ENCODE measurements around the gene TBX4.
A peak's percentile ranks its signal among the peaks of the same experiment; 100 is the strongest.

The TBX4 gene

DNA sequence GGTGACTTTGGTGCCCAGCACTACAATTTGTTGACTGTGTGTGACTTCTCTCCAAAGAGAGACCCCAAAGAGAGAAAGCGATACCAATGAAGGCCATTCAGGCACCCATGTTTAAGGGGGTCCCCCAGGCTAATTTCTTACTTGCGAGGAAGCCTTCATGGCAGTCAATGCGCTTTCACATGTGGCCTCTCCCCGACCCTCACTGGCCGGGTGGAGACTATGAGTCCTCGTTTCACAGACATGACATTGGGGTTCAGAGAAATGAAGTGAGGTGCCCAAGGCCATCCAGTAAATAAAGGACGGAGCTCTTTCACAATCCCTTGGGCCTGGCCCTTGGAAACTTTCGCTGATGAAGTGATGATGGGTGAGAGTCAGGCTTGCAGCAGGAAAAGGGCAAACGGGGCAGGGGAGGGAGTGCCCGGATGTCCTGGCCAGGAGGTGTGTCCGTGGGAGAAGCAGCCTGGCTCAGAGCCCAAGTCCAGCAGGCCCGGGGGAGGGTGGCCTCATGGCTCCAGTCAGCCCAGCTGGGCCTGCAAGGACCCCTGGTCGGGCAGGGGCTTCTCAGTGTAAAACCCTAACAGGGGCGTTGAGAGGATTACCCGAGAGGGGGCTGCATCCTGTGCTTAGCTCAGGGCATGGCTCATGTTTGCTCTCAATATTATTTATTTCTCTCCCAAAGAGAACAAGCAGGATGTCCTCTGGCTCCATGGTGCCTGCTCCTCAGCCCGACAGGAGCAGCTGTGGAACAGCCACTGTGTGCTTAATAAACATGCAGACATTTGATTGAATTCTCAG lies 37.9 kb upstream of the TBX4 start:
- H3K27me3 ChIP-seq (ENCODE audit: control insufficient read depth in 1 of 2, insufficient read depth in 2 of 2, low read length in 2 of 2) = peaks cover 20 to 40% of the 10 kb centered on the region in 2 donors
- H3K4me3 ChIP-seq (ENCODE audit: low read length in 2 of 2) = no peak overlapping the region
- no peaks in the 10 kb centered on the region for H3K36me3 ChIP-seq (ENCODE audit: control insufficient read depth in 2 of 2, insufficient read depth in 2 of 2, low read length in 2 of 2)
- no peak overlapping the region for H3K9ac ChIP-seq (ENCODE audit: low read length in 2 of 2)
- H3K9me3 ChIP-seq (ENCODE audit: control insufficient read depth in 2 of 2, low read length in 2 of 2) = no peaks in the 10 kb centered on the region
- peaks cover 44% of the 10 kb centered on the region for H3K4me1 ChIP-seq (ENCODE audit: control insufficient read depth, insufficient read depth, low read length)
- no peak overlapping the region for H3K27ac ChIP-seq (ENCODE audit: low read length)

DNA sequence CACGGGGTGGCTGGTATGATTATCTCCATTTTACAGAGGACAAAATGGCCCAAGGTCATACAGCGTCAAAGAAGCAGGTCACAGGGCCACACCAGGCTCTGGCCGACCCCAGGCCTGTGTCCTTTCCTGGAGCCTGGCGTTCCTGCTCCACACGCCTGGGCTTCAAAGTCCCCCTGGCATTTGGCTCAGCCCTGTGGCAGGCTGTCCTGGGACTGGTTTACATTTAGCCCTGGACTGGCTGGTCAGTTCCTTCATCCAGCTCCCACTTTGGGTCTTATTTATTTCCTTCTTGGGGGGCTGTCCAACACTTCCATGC lies 37.3 kb upstream of the TBX4 start:
- no peak overlapping the region for H3K4me3 ChIP-seq (ENCODE audit: low read length in 2 of 2)
- H3K36me3 ChIP-seq (ENCODE audit: control insufficient read depth in 2 of 2, insufficient read depth in 2 of 2, low read length in 2 of 2) = no peaks in the 10 kb centered on the region
- H3K4me1 ChIP-seq (ENCODE audit: control insufficient read depth, insufficient read depth, low read length) = peaks cover 42% of the 10 kb centered on the region
- H3K9me3 ChIP-seq (ENCODE audit: control insufficient read depth in 2 of 2, low read length in 2 of 2) = no peaks in the 10 kb centered on the region
- H3K27ac ChIP-seq (ENCODE audit: low read length) = no peak overlapping the region
- H3K27me3 ChIP-seq (ENCODE audit: control insufficient read depth in 1 of 2, insufficient read depth in 2 of 2, low read length in 2 of 2) = peaks cover 23 to 38% of the 10 kb centered on the region in 2 donors
- no peak overlapping the region for H3K9ac ChIP-seq (ENCODE audit: low read length in 2 of 2)

- no peaks in the 10 kb centered on the region for H3K9me3 ChIP-seq (ENCODE audit: control insufficient read depth in 2 of 2, low read length in 2 of 2)
- H3K27me3 ChIP-seq (ENCODE audit: control insufficient read depth in 1 of 2, insufficient read depth in 2 of 2, low read length in 2 of 2) = peaks cover 16 to 33% of the 10 kb centered on the region in 2 donors
- H3K4me3 ChIP-seq (ENCODE audit: low read length in 2 of 2) = no peak overlapping the region
- no peak overlapping the region for H3K27ac ChIP-seq (ENCODE audit: low read length)
- no peak overlapping the region for H3K9ac ChIP-seq (ENCODE audit: low read length in 2 of 2)
- no peaks in the 10 kb centered on the region for H3K36me3 ChIP-seq (ENCODE audit: control insufficient read depth in 2 of 2, insufficient read depth in 2 of 2, low read length in 2 of 2)
- H3K4me1 ChIP-seq (ENCODE audit: control insufficient read depth, insufficient read depth, low read length) = peaks cover 35% of the 10 kb centered on the region
Measured at GRCh38 chr17:61415374-61416210, 36.6 kb upstream of the TBX4 start.

GRCh38 chr17:61416211-61416539 lies 36.0 kb upstream of the TBX4 start:
- Histone ChIP-seq H3K4me1 (ENCODE audit: control insufficient read depth, insufficient read depth, low read length) (peaks cover 30% of the 10 kb centered on the region), H3K9ac (ENCODE audit: low read length in 2 of 2) (no peak overlapping the region), H3K27me3 (ENCODE audit: control insufficient read depth in 1 of 2, insufficient read depth in 2 of 2, low read length in 2 of 2) (peaks cover 17 to 35% of the 10 kb centered on the region in 2 donors), H3K36me3 (ENCODE audit: control insufficient read depth in 2 of 2, insufficient read depth in 2 of 2, low read length in 2 of 2) (no peaks in the 10 kb centered on the region), H3K4me3 (ENCODE audit: low read length in 2 of 2) (no peak overlapping the region), H3K27ac (ENCODE audit: low read length) (no peak overlapping the region), H3K9me3 (ENCODE audit: control insufficient read depth in 2 of 2, low read length in 2 of 2) (no peaks in the 10 kb centered on the region)

GRCh38 chr17:61416540-61417363 lies 35.5 kb upstream of the TBX4 start:
- no peaks in the 10 kb centered on the region for H3K9me3 ChIP-seq (ENCODE audit: control insufficient read depth in 2 of 2, low read length in 2 of 2)
- H3K9ac ChIP-seq (ENCODE audit: low read length in 2 of 2) = peak overlapping the region in 1 of 2 donors; percentile 37
- H3K27me3 ChIP-seq (ENCODE audit: control insufficient read depth in 1 of 2, insufficient read depth in 2 of 2, low read length in 2 of 2) = peaks cover 14 to 32% of the 10 kb centered on the region in 2 donors
- peaks cover 24% of the 10 kb centered on the region for H3K4me1 ChIP-seq (ENCODE audit: control insufficient read depth, insufficient read depth, low read length)
- H3K36me3 ChIP-seq (ENCODE audit: control insufficient read depth in 2 of 2, insufficient read depth in 2 of 2, low read length in 2 of 2) = no peaks in the 10 kb centered on the region
- H3K27ac ChIP-seq (ENCODE audit: low read length) = no peak overlapping the region
- peak overlapping the region; percentile 11 to 40 for H3K4me3 ChIP-seq (ENCODE audit: low read length in 2 of 2)

DNA sequence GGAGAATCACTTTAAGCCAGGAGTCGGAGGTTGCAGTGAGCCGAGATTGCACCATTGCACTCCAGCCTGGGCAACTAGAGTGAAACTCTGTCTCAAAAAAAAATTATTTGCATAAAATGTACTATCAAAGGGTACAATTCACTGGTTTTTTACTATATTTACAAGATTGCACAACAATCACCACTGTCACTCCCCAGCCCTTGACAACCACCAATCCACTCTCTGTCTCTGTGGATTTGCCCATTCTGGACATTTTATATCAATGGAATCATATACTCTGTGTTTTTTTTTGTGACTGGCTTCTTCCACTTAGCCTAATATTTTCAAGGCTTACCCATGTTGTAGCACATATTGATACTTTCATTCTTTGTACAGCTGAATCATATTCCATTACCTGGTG lies 33.8 kb upstream of the TBX4 start:
- no peaks in the 10 kb centered on the region for H3K9me3 ChIP-seq (ENCODE audit: control insufficient read depth in 2 of 2, low read length in 2 of 2)
- H3K27ac ChIP-seq (ENCODE audit: low read length) = no peak overlapping the region
- no peak overlapping the region for H3K9ac ChIP-seq (ENCODE audit: low read length in 2 of 2)
- peaks cover 19 to 22% of the 10 kb centered on the region in 2 donors for H3K27me3 ChIP-seq (ENCODE audit: control insufficient read depth in 1 of 2, insufficient read depth in 2 of 2, low read length in 2 of 2)
- no peaks in the 10 kb centered on the region for H3K36me3 ChIP-seq (ENCODE audit: control insufficient read depth in 2 of 2, insufficient read depth in 2 of 2, low read length in 2 of 2)
- H3K4me1 ChIP-seq (ENCODE audit: control insufficient read depth, insufficient read depth, low read length) = peaks cover 10% of the 10 kb centered on the region
- H3K4me3 ChIP-seq (ENCODE audit: low read length in 2 of 2) = no peak overlapping the region

DNA sequence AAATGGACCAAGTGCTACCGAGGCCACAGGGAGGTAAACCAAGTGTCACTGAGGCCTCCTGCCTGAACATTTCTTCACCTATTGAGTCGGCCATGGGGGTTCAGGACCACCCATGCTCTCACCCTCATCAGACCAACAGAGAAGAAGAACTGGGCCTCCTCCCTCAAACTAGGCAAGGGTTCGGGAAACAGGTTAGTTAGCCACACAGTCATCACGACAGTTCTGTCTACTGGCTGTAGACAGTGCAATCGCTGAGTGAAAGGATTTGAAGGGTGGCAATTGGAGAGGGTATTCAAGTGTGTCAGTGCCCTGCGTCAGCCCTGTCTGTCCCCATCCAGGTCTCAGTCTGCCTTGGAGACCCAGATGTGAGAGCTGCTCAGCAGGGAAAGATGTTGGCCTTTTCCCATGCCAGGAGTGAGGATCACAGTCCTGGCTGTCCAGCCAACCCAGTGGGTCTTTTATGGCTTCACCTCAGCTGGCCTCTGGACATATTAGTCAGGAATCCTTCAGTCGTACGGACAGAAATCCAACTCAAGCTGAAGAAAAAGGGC lies 32.7 kb upstream of the TBX4 start:
- Histone ChIP-seq H3K36me3 (ENCODE audit: control insufficient read depth in 2 of 2, insufficient read depth in 2 of 2, low read length in 2 of 2) (no peaks in the 10 kb centered on the region), H3K4me1 (ENCODE audit: control insufficient read depth, insufficient read depth, low read length) (peaks cover 10% of the 10 kb centered on the region), H3K27me3 (ENCODE audit: control insufficient read depth in 1 of 2, insufficient read depth in 2 of 2, low read length in 2 of 2) (peaks cover 23 to 28% of the 10 kb centered on the region in 2 donors), H3K9me3 (ENCODE audit: control insufficient read depth in 2 of 2, low read length in 2 of 2) (no peaks in the 10 kb centered on the region), H3K9ac (ENCODE audit: low read length in 2 of 2) (no peak overlapping the region), H3K27ac (ENCODE audit: low read length) (no peak overlapping the region), H3K4me3 (ENCODE audit: low read length in 2 of 2) (no peak overlapping the region)

GRCh38 chr17:61420052-61420451 lies 32.2 kb upstream of the TBX4 start:
- Histone ChIP-seq H3K27ac (ENCODE audit: low read length) (no peak overlapping the region), H3K4me3 (ENCODE audit: low read length in 2 of 2) (no peak overlapping the region), H3K9me3 (ENCODE audit: control insufficient read depth in 2 of 2, low read length in 2 of 2) (no peaks in the 10 kb centered on the region), H3K27me3 (ENCODE audit: control insufficient read depth in 1 of 2, insufficient read depth in 2 of 2, low read length in 2 of 2) (peaks cover 27 to 29% of the 10 kb centered on the region in 2 donors), H3K9ac (ENCODE audit: low read length in 2 of 2) (no peak overlapping the region), H3K4me1 (ENCODE audit: control insufficient read depth, insufficient read depth, low read length) (peaks cover 10% of the 10 kb centered on the region), H3K36me3 (ENCODE audit: control insufficient read depth in 2 of 2, insufficient read depth in 2 of 2, low read length in 2 of 2) (no peaks in the 10 kb centered on the region)

GRCh38 chr17:61420745-61421398 lies 31.4 kb upstream of the TBX4 start:
- H3K4me1 ChIP-seq (ENCODE audit: control insufficient read depth, insufficient read depth, low read length) = peaks cover 10% of the 10 kb centered on the region
- no peaks in the 10 kb centered on the region for H3K36me3 ChIP-seq (ENCODE audit: control insufficient read depth in 2 of 2, insufficient read depth in 2 of 2, low read length in 2 of 2)
- H3K9ac ChIP-seq (ENCODE audit: low read length in 2 of 2) = no peak overlapping the region
- no peaks in the 10 kb centered on the region for H3K9me3 ChIP-seq (ENCODE audit: control insufficient read depth in 2 of 2, low read length in 2 of 2)
- peaks cover 30 to 34% of the 10 kb centered on the region in 2 donors for H3K27me3 ChIP-seq (ENCODE audit: control insufficient read depth in 1 of 2, insufficient read depth in 2 of 2, low read length in 2 of 2)
- H3K27ac ChIP-seq (ENCODE audit: low read length) = no peak overlapping the region
- no peak overlapping the region for H3K4me3 ChIP-seq (ENCODE audit: low read length in 2 of 2)

- Histone ChIP-seq H3K4me3 (ENCODE audit: low read length in 2 of 2) (no peak overlapping the region), H3K9me3 (ENCODE audit: control insufficient read depth in 2 of 2, low read length in 2 of 2) (no peaks in the 10 kb centered on the region), H3K9ac (ENCODE audit: low read length in 2 of 2) (no peak overlapping the region), H3K4me1 (ENCODE audit: control insufficient read depth, insufficient read depth, low read length) (peaks cover 9% of the 10 kb centered on the region), H3K27me3 (ENCODE audit: control insufficient read depth in 1 of 2, insufficient read depth in 2 of 2, low read length in 2 of 2) (peaks cover 30 to 37% of the 10 kb centered on the region in 2 donors), H3K36me3 (ENCODE audit: control insufficient read depth in 2 of 2, insufficient read depth in 2 of 2, low read length in 2 of 2) (no peaks in the 10 kb centered on the region), H3K27ac (ENCODE audit: low read length) (no peak overlapping the region)
Measured at GRCh38 chr17:61421460-61421859, 30.8 kb upstream of the TBX4 start.
